Esophagus (tissue), 2 donors: ENCODE measurements around the gene NUBPL. TPM values are rescaled to one million over a fixed set of nuclear protein-coding genes. Genes with fewer than 3 reads are reported as not detected.

ENCODE experiments used
- H3K27ac ChIP-seq, 2 donors: one replicate each; pipeline ENCODE4 v1.5.1; 2013; ENCODE audit warnings: low read depth in 2 of 2, mild to moderate bottlenecking in 2 of 2, inconsistent platforms in 1 of 2, low read length in 1 of 2, moderate library complexity in 1 of 2
- H3K27me3 ChIP-seq, 2 donors: one replicate each; pipeline ENCODE4 v1.6.1; 2013; ENCODE audit warnings: low read length in 2 of 2, control low read depth in 1 of 2, mild to moderate bottlenecking in 1 of 2; ENCODE audit not compliant: insufficient read depth in 2 of 2, control insufficient read depth in 1 of 2
- H3K36me3 ChIP-seq, 2 donors: one replicate each; pipeline ENCODE4 v1.6.1; 2013; ENCODE audit warnings: low read length in 1 of 2; ENCODE audit not compliant: control insufficient read depth in 2 of 2, insufficient read depth in 2 of 2
- H3K4me1 ChIP-seq, 2 donors: one replicate each; pipeline ENCODE4 v1.6.1; 2013; ENCODE audit warnings: low read length in 1 of 2; ENCODE audit not compliant: control insufficient read depth in 2 of 2, insufficient read depth in 2 of 2
- H3K4me3 ChIP-seq, 2 donors: one replicate each; pipeline ENCODE4 v1.5.1; 2013; ENCODE audit warnings: low read length in 2 of 2, mild to moderate bottlenecking in 2 of 2, low read depth in 1 of 2, moderate library complexity in 1 of 2
- H3K9me3 ChIP-seq, 2 donors: one replicate each; pipeline ENCODE4 v1.6.1; 2013; ENCODE audit warnings: mild to moderate bottlenecking in 2 of 2, low read depth in 1 of 2, low read length in 1 of 2, moderate library complexity in 1 of 2; ENCODE audit not compliant: control insufficient read depth in 2 of 2, insufficient read depth in 1 of 2
- WGBS, 2 donors: extraction: QIAGEN DNeasy Blood & Tissue Kit; methylation state at CpG; one replicate each; pipeline ENCODE4 v1.1.7; 2013; 5-methylcytosine and 5-hydroxymethylcytosine counted together
- polyA plus RNA-seq, 2 donors: library from polyadenylated mRNA; stranded (reverse); fragments of 200-250 nt; gene quantifications; one replicate each; pipeline ENCODE4 v1.2.3, GENCODE V29; 2013
- donor health status: healthy with polysubstance abuse.
- donor health status: Bipolar disorder and iron deficiency.

Gene NUBPL
- polyA plus RNA-seq, 2 donors: 1.7 to 3.2 TPM

- no peaks in the 10 kb centered on the region for H3K9me3 ChIP-seq
- H3K27me3 ChIP-seq: no peaks in the 10 kb centered on the region
- H3K36me3 ChIP-seq: no peaks in the 10 kb centered on the region
- 85 to 89% methylated on average over 7 of the region's 7 CpGs for WGBS, 2 donors
- no peak overlapping the region for H3K4me3 ChIP-seq
- no peaks in the 10 kb centered on the region for H3K4me1 ChIP-seq
- no peak overlapping the region for H3K27ac ChIP-seq
Measured at GRCh38 chr14:31876741-31877140, 315.5 kb downstream of the NUBPL start.

GRCh38 chr14:31877255-31877798, 316.1 kb downstream of the NUBPL start:
- no peaks in the 10 kb centered on the region for H3K9me3 ChIP-seq
- H3K27ac ChIP-seq: peak overlapping the region in 1 of 2 donors; percentile 22
- no peaks in the 10 kb centered on the region for H3K27me3 ChIP-seq
- H3K4me1 ChIP-seq: no peaks in the 10 kb centered on the region
- whole genome bisulfite sequencing, 2 donors: 52 to 58% methylated on average over 9 of the region's 9 CpGs
- H3K4me3 ChIP-seq: no peak overlapping the region
- no peaks in the 10 kb centered on the region for H3K36me3 ChIP-seq

- Histone ChIP-seq H3K27ac (no peak overlapping the region), H3K36me3 (no peaks in the 10 kb centered on the region), H3K9me3 (no peaks in the 10 kb centered on the region), H3K4me1 (no peaks in the 10 kb centered on the region), H3K4me3 (no peak overlapping the region), H3K27me3 (no peaks in the 10 kb centered on the region)
- 77 to 87% methylated on average over 7 of the region's 7 CpGs for WGBS, 2 donors
Measured at GRCh38 chr14:31879661-31880348, 318.6 kb downstream of the NUBPL start.

- H3K36me3 ChIP-seq: no peaks in the 10 kb centered on the region
- no peaks in the 10 kb centered on the region for H3K4me1 ChIP-seq
- 76 to 78% methylated on average over 4 of the region's 4 CpGs for WGBS, 2 donors
- H3K4me3 ChIP-seq: no peak overlapping the region
- no peaks in the 10 kb centered on the region for H3K9me3 ChIP-seq
- H3K27ac ChIP-seq: no peak overlapping the region
- H3K27me3 ChIP-seq: no peaks in the 10 kb centered on the region
Measured at GRCh38 chr14:31880935-31881334, 319.7 kb downstream of the NUBPL start.

- Histone ChIP-seq H3K27me3 (no peaks in the 10 kb centered on the region), H3K36me3 (no peaks in the 10 kb centered on the region), H3K4me3 (no peak overlapping the region), H3K4me1 (no peaks in the 10 kb centered on the region), H3K9me3 (no peaks in the 10 kb centered on the region), H3K27ac (no peak overlapping the region)
- WGBS, 2 donors: 89 to 94% methylated on average over 4 of the region's 4 CpGs
Measured at GRCh38 chr14:31881531-31882310, 320.5 kb downstream of the NUBPL start.

GRCh38 chr14:31884238-31884637, 323.0 kb downstream of the NUBPL start:
- H3K27me3 ChIP-seq: no peaks in the 10 kb centered on the region
- no peaks in the 10 kb centered on the region for H3K9me3 ChIP-seq
- no peak overlapping the region for H3K27ac ChIP-seq
- no peaks in the 10 kb centered on the region for H3K36me3 ChIP-seq
- no peak overlapping the region for H3K4me3 ChIP-seq
- WGBS, 2 donors: 77 to 95% methylated on average over 2 of the region's 2 CpGs
- no peaks in the 10 kb centered on the region for H3K4me1 ChIP-seq

GRCh38 chr14:31884776-31885379, 323.7 kb downstream of the NUBPL start:
- Histone ChIP-seq H3K36me3 (no peaks in the 10 kb centered on the region), H3K4me3 (no peak overlapping the region), H3K9me3 (no peaks in the 10 kb centered on the region), H3K4me1 (no peaks in the 10 kb centered on the region), H3K27ac (no peak overlapping the region), H3K27me3 (no peaks in the 10 kb centered on the region)
- WGBS, 2 donors: 80 to 83% methylated on average over 7 of the region's 7 CpGs

- no peak overlapping the region for H3K4me3 ChIP-seq
- 71 to 79% methylated on average over 3 of the region's 3 CpGs for WGBS, 2 donors
- no peaks in the 10 kb centered on the region for H3K36me3 ChIP-seq
- no peak overlapping the region for H3K27ac ChIP-seq
- no peaks in the 10 kb centered on the region for H3K27me3 ChIP-seq
- no peaks in the 10 kb centered on the region for H3K4me1 ChIP-seq
- H3K9me3 ChIP-seq: no peaks in the 10 kb centered on the region
Measured at GRCh38 chr14:31886156-31886835, 325.1 kb downstream of the NUBPL start.

GRCh38 chr14:31887929-31888580, 326.9 kb downstream of the NUBPL start:
- Histone ChIP-seq H3K4me1 (no peaks in the 10 kb centered on the region), H3K9me3 (no peaks in the 10 kb centered on the region), H3K36me3 (no peaks in the 10 kb centered on the region), H3K27me3 (no peaks in the 10 kb centered on the region), H3K27ac (no peak overlapping the region), H3K4me3 (no peak overlapping the region)
- WGBS, 2 donors: 89 to 90% methylated on average over 4 of the region's 4 CpGs
